Epithelial cell of proximal tubule (primary cell): ENCODE results near the gene GOSR2. TPM values are rescaled to one million over a fixed set of nuclear protein-coding genes. Genes with fewer than 3 reads are reported as not detected.
"Not testable (repeated sequence)": the region's sequence is repeated elsewhere in the genome, so short reads cannot be mapped to it uniquely, and the experiment has no call there.

Experiments
- DNase-seq: peaks from one replicate; pipeline ENCODE4 v3.0.0-alpha.2; 2011; ENCODE audit warnings: low read depth
- H3K4me3 ChIP-seq: 2 replicates; pipeline ENCODE4 v1.5.1; 2011; ENCODE audit warnings: low read depth, mild to moderate bottlenecking, low read length
- total RNA-seq: library from RNA; depleted of rRNA; stranded (reverse); fragments of >200 nt; gene quantifications from 2 replicates; pipeline ENCODE4 v1.2.3, GENCODE V29; 2015
- TF ChIP-seq, protein P1 (sequence below): conservative IDR thresholded peaks from 2 replicates; pipeline ENCODE4 v1.5.1; 2012; ENCODE audit warnings: low read depth, mild to moderate bottlenecking, low read length

GOSR2 gene
- total RNA-seq, 1 donor from 2014 or later = 15.6 TPM

DNA sequence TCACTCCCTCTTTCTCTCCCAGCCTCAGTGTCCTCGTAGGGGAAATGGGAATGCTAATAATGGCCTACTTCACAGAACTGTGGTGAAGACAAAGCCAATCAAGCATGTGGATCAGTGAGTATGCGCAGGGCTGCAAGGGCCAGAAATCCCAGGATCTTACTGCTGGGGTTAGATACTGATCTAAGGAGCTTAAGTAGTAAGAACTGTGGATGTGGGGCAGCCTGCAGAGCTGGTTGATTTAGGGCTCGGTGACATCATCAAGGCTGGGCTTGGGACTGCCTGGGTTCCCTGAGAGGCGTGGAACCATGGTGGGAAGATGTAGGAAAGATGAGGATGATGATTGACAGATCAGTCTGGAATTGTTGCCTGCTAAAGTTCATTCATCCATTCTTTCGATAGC, 25.6 kb downstream of the GOSR2 start:
- no peak overlapping the region for H3K4me3 ChIP-seq
- TF ChIP-seq, protein P1, sequence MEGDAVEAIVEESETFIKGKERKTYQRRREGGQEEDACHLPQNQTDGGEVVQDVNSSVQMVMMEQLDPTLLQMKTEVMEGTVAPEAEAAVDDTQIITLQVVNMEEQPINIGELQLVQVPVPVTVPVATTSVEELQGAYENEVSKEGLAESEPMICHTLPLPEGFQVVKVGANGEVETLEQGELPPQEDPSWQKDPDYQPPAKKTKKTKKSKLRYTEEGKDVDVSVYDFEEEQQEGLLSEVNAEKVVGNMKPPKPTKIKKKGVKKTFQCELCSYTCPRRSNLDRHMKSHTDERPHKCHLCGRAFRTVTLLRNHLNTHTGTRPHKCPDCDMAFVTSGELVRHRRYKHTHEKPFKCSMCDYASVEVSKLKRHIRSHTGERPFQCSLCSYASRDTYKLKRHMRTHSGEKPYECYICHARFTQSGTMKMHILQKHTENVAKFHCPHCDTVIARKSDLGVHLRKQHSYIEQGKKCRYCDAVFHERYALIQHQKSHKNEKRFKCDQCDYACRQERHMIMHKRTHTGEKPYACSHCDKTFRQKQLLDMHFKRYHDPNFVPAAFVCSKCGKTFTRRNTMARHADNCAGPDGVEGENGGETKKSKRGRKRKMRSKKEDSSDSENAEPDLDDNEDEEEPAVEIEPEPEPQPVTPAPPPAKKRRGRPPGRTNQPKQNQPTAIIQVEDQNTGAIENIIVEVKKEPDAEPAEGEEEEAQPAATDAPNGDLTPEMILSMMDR = no peak
- no peak for DNase-seq

DNA sequence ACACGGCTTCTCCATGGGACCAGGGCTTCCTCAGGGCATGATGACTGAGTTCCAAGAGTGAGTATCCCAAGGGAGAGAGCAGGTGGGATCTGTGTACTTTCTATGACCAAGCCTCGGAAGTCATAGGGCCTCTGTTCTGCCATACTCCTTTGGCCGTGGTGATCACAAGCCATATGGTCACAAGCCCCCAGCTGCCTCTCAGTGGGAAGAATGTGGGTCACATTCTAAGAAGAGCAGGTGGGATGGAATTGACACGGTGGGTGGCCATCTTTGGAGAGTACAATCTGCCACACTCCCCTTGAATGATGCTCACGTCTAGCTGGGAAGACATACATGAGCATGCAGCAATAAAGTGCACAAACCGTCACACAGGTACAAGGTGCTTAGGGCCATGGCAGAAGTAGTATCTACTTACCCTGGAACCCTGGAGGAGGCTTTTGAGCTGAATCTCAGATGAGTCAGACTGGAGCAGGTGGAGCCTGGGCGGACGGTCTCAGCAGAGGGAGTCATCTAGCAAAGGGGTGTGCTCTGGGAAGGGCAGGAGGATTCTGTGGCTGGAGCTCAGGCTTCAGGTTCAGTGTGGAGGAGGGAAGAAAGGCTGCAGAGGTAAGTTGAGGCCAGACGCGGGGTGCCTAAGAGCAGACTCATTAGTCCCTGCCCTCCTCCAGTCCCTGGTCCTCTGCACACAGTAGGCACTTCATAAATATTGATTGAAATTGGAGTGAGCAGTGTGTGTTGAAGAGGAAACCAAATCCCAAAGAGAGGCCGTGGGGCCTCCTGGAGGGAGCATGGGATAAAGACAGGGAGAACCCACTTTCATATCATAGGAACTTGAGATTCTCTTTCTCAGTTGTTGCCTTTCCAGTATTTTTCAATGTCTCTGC, 26.6 kb downstream of the GOSR2 start:
- H3K4me3 ChIP-seq = no peak overlapping the region
- TF ChIP-seq, protein P1 = no peak
- DNase-seq = no peak

DNA sequence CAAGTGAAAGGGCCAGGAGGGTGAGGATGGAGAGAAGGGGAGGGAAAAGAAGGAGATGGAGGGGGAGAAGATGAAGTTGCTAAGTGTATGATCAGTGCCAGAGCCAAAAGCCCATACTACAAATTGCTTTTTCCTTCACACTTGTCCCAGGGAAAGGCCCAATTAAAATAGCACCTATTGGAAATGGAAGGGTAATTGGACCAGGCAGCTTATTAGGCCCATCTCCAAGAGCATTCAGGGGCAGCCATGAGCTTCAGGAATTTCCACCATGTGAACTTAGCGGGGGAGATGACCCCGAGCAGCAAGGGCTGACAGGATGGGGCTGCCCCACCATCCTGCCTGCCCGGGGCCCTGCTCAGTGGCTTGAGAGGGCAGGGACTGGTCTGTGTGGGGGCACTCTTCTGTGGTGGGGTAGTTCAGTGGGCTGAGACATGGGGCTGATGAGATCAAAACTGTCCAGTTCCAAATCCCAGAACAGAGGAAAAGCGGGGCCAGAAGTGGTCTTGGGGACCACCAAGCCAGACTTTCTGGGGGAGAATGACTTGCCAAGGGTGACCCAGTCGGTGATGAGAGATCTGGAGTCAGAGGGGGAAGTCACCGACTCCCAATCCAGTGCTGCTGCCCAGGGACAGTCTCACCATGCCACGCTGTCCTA, 27.5 kb downstream of the GOSR2 start:
- no peak for DNase-seq
- TF ChIP-seq, protein P1 = no peak
- H3K4me3 ChIP-seq = no peak overlapping the region

DNA sequence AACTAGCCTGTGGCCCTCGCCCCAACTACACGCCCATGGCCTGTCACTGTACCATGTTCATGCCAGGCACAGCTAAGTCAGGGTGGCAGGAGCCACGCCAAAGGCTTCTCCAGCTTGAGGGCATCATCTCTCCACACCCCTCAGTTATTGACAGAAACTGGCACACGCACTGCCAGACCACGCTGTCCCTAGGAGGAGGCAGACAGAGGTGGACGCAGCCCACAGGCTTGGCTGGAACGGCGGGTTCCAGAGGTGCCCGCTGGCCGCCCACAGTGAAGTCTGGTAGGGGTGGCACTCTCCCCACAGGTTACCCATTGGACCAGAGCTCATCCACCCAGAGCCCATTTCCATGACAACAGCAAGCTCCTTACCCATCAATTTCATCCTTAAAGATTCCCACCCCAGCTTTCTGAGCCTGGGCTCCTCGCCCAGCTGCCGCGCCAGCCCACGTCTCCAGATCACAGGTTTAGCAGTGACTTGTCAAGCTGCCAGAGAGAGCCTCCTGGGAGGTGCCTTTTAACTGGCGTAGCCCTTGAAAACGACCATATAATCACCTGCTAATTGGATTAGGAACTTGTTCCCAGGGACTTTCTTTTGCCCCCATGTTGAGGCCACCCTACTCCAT, 28.1 kb downstream of the GOSR2 start:
- TF ChIP-seq, protein P1 = no peak
- no peak for DNase-seq
- H3K4me3 ChIP-seq = no peak overlapping the region

DNA sequence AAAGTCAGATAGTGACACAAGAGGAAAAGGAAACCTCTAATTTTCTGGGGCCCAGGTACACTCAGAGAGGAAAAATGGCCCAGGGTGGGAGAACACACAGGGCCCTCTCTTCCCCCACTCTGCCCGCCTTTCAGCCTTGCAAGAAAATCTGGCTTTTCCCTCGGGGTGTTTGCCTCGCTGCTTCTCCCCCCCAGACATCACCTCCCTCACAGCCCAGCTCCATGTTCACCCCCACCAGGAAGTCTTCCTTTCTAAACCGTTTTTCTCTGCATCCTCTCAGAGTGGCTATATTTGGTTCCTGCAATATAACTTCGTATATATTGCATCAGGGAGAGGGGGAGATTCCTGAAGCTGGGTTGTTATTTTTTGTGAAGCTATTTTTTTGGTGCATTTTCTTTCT, 28.7 kb downstream of the GOSR2 start:
- no peak overlapping the region for H3K4me3 ChIP-seq
- DNase-seq = no peak
- TF ChIP-seq, protein P1 = no peak

DNA sequence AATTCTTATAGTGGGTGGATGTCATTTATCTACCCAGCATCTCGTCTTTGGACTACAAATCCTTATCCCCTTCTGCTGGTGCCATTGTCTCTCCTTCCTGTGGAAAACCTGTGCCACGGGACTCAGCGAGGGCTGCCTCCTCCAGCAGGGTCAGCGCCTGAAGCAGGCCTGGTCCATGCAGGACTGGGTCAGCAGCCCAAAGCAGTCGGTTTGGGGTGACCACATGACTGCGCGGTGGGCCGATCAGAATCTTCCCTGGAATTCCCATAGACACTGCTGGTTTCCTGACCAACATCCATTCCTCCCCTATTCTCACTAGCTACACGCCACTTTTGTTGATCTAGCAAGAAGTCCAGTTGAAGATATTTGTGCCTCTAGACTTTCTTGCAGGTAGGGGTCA, 29.2 kb downstream of the GOSR2 start:
- no peak for DNase-seq
- TF ChIP-seq, protein P1 = no peak
- no peak overlapping the region for H3K4me3 ChIP-seq

DNA sequence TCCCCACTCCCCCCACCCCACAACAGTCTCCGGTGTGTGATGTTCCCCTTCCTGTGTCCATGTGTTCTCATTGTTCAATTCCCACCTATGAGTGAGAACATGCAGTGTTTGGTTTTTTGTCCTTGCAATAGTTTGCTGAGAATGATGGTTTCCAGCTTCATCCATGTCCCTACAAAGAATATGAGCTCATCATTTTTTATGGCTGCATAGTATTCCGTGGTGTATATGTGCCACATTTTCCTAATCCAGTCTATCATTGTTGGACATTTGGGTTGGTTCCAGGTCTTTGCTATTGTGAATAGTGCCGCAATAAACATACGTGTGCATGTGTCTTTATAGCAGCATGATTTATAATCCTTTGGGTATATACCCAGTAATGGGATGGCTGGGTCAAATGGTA, 30.2 kb downstream of the GOSR2 start:
- not testable (repeated sequence) for H3K4me3 ChIP-seq, DNase-seq
